ENCODE measurements around the gene HAUS5. TPM values are rescaled to one million over a fixed set of nuclear protein-coding genes. Genes with fewer than 3 reads are reported as not detected.
"Not testable (repeated sequence)": the region's sequence is repeated elsewhere in the genome, so short reads cannot be mapped to it uniquely, and the experiment has no call there.

The HAUS5 gene
- polyA plus RNA-seq, 3 donors: 25.2 to 33.1 (median 25.4) TPM

DNA sequence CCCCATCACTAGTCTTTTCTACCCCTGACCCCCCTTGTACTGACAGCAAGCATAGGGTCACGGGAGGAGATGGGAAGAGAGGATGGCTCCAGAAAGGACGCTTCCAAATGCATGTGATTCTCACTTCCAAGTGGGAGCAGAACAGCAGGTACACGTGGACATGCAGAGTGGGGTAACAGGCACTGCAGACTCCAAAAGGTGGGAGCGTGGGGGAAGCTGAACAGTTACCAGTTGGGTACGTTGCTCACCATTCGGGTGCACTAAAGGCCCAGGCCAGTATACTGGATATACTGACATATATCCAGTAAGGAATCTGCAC is 26.7 kb downstream of the HAUS5 start:
- no peak for DNase-seq

DNA sequence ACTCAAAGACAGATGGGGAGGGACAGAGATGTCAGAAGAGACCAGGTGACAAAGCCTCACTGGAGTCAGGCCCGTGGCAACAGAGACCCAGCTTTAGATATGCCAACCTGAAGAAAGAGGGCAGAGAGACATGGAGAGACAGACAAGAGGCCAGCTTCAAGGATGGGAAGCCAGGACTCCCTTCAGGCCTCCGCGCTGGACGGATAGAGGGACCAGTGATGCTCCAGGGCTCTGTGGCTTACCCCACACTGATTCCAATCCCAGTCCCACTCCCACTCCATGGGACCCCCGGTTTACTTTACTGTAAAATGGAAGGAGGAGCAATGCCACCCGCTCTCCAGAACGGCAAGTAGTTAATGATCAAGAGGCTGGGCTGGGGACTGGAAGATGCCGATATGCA is 27.3 kb downstream of the HAUS5 start:
- no peak for DNase-seq

DNA sequence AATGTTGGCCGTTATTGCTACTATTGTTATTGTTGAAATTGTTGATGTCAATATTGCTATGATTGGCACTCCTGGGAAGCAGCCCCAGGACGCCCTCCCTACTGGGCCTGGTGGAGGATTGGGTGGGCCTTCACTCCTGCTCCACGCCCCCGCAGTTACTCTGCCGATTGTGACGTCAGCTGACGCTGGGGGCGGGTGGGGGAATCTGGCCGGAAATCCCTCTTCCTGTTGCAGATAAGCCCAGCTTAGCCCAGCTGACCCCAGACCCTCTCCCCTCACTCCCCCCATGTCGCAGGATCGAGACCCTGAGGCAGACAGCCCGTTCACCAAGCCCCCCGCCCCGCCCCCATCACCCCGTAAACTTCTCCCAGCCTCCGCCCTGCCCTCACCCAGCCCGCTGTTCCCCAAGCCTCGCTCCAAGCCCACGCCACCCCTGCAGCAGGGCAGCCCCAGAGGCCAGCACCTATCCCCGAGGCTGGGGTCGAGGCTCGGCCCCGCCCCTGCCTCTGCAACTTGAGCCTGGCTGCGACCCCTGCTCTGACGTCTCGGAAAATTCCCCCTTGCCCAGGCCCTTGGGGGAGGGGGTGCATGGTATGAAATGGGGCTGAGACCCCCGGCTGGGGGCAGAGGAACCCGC is 29.1 kb downstream of the HAUS5 start, which contains the start of gene ETV2:
ETV2 (plus strand) TSS at position 231 of the 637 bp plus-strand sequence. CDS start 716 bp downstream, outside the sequence.
- DNase-seq: peak; percentile 40

DNA sequence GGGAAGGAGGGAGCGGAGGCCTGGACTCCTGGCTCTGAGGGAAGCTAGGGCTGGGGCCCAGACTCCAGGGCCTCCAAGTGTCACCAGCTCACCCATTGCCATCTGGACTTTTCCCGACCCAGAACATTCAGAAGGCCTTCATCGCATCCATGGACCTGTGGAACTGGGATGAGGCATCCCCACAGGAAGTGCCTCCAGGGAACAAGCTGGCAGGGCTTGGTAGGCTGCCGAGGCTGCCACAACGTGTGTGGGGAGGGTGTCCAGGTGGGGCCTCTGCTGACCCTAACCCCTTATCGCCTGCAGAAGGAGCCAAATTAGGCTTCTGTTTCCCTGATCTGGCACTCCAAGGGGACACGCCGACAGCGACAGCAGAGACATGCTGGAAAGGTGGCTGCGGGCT is 29.8 kb downstream of the HAUS5 start:
- DNase-seq: no peak

DNA sequence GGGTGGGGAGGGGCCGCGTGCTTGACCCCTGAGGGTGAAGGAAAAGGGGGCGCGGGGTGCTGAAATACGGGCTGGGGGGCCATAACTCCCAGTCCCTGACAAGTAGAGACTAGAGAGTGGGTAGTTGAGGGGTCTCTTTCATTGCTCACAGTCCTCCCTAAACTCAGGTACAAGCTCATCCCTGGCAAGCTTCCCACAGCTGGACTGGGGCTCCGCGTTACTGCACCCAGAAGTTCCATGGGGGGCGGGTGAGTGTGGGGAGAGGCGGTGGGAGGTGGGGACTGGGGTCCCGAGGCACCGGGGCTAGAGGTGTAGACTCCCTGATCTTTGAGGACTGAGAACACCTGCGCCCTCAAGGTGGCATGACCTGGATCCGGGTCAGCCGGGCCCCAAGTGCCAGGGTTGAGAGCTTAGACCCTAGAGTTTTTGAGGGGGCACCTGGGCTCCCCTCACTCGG is 30.3 kb downstream of the HAUS5 start:
- no peak for DNase-seq

DNA sequence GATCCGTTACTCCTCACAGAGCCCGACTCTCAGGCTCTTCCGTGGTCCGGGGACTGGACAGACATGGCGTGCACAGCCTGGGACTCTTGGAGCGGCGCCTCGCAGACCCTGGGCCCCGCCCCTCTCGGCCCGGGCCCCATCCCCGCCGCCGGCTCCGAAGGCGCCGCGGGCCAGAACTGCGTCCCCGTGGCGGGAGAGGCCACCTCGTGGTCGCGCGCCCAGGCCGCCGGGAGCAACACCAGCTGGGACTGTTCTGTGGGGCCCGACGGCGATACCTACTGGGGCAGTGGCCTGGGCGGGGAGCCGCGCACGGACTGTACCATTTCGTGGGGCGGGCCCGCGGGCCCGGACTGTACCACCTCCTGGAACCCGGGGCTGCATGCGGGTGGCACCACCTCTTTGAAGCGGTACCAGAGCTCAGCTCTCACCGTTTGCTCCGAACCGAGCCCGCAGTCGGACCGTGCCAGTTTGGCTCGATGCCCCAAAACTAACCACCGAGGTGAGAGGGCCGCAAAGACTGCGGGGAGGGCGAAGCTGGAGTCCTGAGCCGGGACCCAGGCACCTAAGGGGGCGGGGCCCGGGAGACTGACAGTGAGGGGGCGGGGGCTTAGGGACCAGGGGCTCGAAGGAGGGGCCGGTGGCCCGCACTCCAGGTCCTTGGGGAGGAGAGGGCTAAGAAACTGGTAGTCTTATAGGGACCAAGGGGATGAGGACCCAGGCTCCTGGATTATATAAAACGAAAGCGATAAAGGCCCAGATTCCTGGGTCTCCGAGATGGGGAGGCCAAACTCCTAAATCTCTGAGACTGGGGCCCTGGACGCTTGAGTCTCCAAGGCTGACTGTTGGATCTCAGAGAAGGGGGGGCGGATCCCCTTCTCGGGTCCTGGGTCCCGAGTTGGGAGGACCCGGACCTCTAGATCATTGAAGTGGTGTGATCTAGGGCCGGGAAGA is 31.0 kb downstream of the HAUS5 start:
- peak; percentile 77 for DNase-seq

DNA sequence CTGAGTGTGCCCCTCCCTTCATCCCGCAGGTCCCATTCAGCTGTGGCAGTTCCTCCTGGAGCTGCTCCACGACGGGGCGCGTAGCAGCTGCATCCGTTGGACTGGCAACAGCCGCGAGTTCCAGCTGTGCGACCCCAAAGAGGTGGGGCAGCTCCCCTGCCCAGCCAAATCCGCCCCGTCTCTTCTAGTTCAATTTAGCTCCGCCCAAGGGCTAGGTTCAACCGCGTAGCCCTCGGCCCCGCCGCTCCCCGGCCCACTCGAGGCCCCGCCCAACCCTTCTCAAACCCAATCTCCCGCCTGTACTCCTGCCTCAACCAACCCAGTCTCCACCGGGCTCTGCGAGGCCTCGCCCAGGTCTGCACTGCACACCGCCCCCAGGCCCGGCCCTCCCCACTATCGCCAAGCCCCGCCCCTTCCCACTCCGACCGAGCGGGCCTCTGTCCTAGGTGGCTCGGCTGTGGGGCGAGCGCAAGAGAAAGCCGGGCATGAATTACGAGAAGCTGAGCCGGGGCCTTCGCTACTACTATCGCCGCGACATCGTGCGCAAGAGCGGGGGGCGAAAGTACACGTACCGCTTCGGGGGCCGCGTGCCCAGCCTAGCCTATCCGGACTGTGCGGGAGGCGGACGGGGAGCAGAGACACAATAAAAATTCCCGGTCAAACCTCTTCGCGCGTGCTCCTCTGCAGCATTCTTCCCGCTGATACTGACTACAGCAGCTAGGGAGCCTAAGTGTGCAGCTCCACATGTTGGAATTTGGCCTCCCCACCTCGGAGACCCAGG is 31.9 kb downstream of the HAUS5 start:
- DNase-seq: peak; percentile 86

DNA sequence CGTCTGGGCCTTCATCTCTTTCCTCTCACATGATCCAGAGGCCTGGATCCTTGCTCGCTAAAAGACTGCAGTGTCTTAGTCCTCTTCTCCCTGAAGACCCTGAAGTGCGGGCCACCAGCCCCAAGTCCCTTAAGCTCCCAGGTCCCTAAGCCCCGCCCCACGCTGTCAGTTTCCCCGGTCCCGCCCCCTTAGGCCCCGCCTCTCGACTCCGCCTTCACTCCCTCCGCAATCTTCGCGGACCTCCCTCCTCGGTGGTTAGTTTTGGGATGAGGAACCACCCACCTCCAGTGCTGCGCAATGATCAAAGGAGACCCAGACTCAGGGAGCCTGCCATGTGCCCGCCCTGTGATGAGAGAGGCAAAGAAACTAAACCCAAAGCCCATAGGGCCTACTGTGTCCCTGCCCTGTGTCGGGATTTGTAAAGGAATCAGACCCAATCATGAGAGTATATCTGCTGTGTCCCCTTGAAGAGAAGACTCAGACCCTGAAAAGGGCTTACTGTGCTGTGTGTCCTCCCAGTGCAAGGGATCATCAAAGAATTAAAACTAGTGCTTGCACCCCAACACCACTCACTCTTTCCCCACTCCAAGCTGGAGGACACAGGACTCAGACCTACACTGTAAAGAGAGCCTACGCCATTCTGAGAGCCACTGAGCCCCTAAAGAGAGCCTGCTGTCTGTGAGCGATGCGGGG is 32.6 kb downstream of the HAUS5 start:
- peak; percentile 52 for DNase-seq

DNA sequence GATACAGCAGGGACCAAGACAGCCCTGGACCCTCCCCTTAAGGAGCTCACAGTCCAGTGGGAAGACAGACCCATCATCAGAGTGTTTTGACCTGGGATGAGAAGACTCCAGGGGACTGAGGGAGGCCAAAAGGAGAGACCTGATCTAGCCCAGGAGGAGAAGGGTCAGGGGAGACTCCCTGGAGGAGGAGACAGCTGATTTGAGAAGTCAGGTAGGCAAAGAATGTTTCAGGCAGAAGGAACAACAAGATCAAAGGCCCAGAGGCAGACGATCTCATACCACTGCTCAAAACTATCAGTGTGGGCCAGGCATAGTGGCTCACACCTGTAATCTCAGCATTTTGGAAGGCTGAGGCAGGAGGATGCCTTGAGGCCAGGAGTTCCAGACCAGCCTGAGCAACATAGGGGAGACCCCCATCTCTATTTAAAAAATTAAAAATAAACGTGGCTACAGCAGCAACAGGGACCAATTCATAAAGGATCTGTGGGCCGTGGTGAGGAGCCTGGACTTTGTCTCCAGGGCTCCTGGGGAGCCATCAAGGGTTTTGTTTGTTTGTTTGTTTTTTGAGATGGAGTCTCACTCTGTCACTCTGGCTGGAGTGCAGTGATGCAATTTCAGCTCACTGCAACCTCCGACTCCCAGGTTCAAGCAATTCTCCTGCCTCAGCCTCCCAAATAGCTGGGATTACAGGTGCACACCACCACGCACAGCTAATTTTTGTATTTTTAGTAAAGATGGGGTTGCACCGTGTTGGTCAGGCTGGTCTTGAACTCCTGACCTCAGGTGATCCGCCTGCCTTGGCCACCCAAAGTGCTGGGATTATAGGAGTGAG is 33.4 kb downstream of the HAUS5 start:
- no peak for DNase-seq

DNA sequence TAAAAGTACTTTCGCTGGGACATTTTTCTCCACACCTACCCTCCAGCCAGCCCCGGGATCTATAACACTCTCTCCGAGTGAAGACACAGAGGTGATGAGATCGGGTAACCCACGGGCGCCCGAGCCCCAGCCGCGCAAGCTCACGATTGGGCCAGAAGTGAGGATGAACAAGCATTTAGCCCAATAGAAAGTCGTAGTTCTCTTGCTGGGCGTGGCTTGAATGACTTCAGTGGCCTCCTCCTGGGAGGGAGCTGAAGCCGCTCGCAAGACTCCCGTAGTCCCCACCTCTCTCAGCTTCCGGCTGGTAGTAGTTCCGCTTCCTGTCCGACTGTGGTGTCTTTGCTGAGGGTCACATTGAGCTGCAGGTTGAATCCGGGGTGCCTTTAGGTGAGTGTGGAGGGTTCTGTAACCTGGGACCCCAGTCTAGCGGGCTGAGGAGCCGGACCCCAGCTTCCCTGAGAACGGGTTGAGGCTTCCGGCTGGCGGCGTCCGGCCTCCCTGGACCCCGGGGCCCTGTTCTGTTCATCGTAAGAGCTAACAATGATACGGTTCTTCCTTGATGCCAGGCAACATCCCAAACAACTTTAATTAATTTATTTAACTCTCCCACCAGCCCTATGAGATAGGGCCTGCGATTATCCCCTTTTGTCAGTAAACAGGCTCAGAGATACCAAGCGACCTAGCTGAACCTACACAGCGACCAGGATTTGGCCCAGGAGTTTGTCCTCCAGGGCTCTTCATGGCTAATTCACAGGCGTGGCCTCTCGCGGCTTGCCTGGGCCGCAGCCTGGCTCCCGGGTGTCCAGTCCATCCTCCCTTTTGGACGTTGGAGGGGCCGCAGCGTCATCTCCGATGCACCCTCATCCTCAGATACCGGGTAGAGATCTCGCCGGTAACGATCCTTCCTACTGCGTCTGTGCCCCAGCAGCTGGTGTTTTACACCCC is 35.8 kb downstream of the HAUS5 start, which contains the start of gene COX6B1:
COX6B1 (plus strand) TSS at position 307 of the 945 bp plus-strand sequence. CDS start 2,921 bp downstream, outside the sequence.
- DNase-seq: peak; percentile 97

DNA sequence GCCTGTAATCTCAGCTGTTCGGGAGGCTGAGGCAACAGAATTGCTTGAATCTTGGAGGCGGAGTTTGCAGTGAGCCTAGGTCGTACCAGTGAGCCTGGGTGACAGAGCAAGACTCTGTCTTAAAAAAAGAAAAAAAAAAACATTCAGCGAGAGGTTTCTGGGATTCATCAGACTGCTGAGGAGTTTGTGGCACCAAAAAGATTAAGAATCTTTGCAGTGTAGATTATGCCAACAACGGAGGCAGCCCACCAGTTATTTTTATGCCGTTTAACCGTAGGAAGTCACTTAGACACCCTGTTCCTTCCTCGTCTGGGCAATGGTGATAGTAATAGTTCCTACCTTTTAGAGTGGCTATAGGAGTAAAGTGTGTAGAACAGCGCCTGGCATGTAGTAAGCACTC is 38.0 kb downstream of the HAUS5 start:
- DNase-seq: no peak

DNA sequence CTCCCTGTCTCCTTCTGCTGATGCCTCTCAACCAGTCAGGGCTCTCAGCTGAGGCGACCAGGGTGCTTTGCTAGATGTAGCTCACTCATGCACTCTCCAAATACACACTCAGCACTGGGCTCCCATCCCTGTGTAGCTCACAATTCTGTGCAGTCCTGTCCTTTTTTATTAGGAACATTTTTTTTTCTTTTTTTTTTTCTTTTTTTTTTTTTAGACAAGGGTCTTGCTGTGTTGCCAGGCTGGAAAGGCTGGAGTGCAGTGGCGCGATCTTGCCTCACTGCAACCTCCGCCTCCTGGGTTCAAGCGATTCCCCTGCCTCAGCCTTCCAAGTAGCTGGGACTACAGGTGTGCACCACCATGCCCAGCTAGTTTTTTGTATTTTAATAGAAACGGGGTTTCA is 42.3 kb downstream of the HAUS5 start:
- not testable (repeated sequence) for DNase-seq

DNA sequence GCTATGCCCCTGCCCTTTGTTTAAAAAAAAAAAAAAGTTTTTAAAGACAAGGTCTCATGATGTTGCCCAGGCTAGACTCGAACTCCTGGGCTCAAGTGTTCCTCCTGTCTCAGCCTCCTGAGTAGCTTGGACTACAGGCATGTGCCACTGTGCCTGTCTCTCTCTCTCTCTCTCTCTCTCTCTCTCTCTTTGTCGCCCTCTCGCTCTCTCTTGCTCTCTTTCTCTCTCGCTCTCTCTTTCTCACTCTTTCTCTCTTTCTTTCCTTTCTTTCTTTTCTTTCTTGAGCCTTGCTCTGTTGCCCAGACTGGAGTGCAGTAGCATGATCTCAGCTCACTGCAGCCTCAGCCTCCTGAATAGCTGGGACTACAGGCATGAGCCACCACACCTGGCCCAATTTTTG is 43.1 kb downstream of the HAUS5 start:
- DNase-seq: no peak

DNA sequence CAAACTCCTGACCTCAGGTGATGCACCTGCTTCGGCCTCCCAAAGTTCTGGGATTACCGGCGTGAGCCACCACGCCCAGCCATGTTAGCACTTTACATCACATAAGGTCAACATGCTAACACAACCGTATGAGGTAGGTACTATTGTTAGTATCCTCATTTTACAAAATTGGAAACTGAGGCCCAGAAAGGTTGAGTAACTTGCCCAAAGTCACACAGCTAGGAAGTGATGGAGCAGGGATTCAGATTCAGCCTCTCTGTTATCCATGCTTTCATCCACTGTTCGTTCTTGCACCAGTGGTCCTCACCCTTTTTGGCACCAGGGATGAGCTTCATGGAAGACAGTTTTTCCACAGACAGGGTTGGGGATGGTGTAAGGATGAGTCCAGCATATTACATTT is 44.2 kb downstream of the HAUS5 start:
- no peak for DNase-seq

DNA sequence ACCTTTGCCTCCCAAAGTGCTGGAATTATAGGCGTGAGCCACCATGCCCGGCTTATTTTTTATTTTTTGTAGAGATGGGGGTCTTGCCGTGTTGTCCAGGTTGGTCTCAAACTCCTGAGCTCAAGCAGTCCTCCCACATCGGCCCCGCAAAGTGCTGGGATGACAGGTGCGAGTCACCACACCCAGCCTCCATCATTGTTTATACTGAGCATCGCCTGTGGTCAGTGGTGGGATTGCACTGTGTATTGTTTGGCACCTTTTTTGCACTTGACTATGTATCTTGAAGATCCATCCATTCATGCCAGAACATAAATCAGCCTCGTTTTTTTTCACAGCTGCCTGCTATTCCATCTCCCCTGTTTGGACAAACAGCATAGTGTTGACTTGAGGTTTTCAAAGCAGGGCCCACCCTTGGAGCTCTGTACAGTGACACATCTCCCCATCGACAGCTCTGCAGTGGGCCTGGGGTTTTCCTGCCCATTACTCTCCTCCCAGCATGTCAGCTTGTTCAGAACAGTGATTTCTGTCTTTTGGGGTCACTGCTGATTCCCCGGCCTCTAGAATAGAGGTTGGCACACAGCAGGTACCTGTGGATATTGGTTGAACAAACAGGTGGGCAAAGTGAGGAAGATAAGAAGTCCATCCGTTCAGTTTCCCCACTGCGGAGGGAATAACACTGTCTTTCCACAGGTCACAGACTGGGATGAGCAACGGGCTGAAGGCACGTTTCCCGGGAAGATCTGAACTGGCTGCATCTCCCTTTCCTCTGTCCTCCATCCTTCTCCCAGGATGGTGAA is 45.6 kb downstream of the HAUS5 start:
- no peak for DNase-seq

DNA sequence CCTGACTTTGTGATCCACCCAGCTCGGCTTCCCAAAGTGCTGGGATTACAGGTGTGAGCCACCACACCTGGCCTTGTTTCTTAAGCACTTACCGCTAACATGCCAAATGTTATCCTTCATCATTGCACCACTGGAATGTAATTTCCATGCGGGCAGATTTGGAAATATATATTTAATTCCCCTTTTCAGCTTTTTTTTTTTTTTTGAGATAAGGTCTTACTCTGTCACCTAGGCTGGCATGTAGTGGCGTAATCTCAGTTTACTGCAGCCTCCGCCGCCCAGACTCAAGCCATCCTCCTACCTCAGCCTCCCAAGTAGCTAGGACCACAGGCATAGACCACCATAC is 49.4 kb downstream of the HAUS5 start:
- no peak for DNase-seq

DNA sequence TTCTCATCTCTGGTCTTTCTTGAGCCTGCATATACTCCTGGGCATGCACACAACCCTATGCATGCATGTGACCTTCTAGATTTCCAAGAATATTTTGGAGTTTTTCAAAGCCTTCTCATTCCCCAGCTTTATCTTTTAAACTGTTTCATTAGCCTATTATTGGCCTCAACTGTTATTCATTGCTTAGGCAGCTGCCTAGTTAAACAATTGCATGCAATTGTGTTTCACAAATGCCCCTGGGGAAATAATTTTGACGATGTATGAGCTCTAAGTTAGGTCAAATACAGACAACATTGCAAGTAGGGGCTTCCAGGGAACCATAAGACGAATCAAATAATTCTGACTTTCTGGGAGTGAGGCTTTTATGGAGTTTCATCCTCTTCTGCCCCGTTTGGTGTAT is 51.4 kb downstream of the HAUS5 start:
- DNase-seq: no peak

DNA sequence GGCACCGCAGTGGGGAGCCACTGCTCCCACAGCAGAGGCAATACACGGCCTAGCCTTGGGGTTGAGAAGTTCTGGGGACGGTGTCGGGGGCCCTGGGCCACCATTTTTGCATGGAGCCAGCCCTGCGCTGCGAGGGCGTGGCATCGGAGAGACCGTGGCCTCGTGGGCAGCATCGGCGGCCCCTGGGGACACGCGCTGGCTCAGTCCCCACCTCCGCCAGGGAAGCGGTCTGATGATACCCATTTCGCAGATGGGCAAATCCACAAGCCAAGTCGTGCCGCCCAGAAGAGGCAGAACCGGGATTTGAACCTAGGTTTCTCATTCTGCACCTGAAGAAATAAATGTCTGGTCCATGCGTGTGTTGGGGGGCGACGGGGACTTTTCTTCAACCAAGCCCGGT is 52.6 kb downstream of the HAUS5 start:
- no peak for DNase-seq

DNA sequence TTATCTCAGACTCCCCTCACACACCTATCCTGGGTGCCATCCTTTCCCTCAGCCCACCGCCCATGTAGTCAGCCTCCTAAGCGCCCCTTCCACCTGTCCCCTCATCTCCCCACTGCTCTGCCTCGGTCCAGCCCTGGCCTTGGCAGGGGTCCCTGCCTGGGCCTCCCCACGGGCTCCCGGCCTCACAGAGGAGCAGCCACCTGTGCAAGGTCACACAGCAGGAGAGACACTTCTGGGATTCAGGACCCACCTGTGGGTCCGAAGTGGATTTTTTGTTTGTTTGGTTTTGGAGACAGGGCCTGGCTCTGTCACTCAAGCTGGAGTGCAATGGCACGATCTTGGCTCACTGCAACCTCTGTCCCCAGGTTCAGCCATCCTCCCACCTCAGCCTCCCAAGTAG is 53.1 kb downstream of the HAUS5 start:
- DNase-seq: no peak
